H1 (cell line): ENCODE data around the gene COX6A1. TPM values are rescaled to one million over a fixed set of nuclear protein-coding genes. Genes with fewer than 3 reads are reported as not detected.

Experiments
- MAFK ChIP-seq: IDR thresholded peaks from 2 replicates; pipeline ENCODE4 v1.6.1; 2012; ENCODE audit warnings: low read depth, mild to moderate bottlenecking, improper control_type of control experiment, low read length
- SP1 ChIP-seq: IDR thresholded peaks from 2 replicates; pipeline ENCODE4 v1.6.1; 2011; ENCODE audit warnings: low read depth, low read length
- polyA plus RNA-seq, 7 experiments: library from polyadenylated mRNA; depleted of rRNA in 3 of 7; stranded (reverse) in 5 of 7; unstranded in 2 of 7; fragments of >200 nt in 5 of 7; fragments of 200-250 nt in 2 of 7; gene quantifications; 1 replicate in 5 of 7; 2 replicates in 1 of 7; 4 replicates in 1 of 7; pipeline versions ENCODE4 v1.2.1 to v1.2.3, GENCODE V29; 2011 to 2013; ENCODE audit warnings: missing spikeins in 2 of 7, mixed read lengths in 2 of 7
- total RNA-seq: library from RNA; stranded (reverse); fragmentation: NEBNext Ultra II Directional; extraction: Animal tissue kit (Norgen Biotek cat#: 25700); gene quantifications from 2 replicates; pipeline ENCODE4 v1.2.1, GENCODE V29; 2021

COX6A1 gene
- total and polyA plus RNA-seq, 2 of the 8 experiments (the other 6 are each of a cell fraction or from before 2014, with no cell fraction given): 437 to 2,792 TPM

DNA sequence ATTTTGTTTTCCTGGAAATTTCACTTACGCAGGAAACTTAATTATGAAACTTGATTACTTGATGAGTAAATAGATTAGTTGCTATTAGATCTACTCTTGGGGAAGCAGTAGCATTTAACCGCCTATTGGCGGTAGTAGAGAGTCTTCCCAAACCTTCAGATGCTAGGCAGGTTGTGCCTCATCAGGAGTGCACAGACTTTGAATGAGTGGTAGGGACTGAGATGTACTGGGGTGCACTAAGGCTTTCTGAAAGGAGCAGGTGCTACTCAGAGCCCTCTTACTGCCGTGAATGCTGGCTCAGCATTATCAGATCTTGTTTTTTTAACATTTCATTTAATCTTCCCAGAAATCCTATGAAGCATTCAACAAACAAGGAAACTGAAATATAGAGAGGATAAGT lies 16.1 kb downstream of the COX6A1 start (continued):
- peak; percentile 26; the same call in 1 of the 2 replicates for TF ChIP-seq MAFK
- no peak for TF ChIP-seq SP1
